PC-3 (cell line): ENCODE data around the gene ZBTB46. TPM values are rescaled to one million over a fixed set of nuclear protein-coding genes. Genes with fewer than 3 reads are reported as not detected.

Source experiments
- ATAC-seq: fragments of 200-7000 bp; cut with Tn5 transposase; 2 replicates; pipeline ENCODE4 v1.9.1; 2020; ENCODE audit warnings: mild to moderate bottlenecking, moderate library complexity
- BruUV-seq: library from RNA; stranded (reverse); fragments of 400-500 nt; replicated peaks from 2 replicates; lab custom pipeline; 2021; lab: Mats Ljungman, UMichigan
- CTCF ChIA-PET: fragments of 300-600 bp; sonication (Branson Sonifier 250); formaldehyde crosslinking; loops from one replicate; lab custom pipeline; 2022; ENCODE audit warnings: antibody characterized with exemption; lab: Charles Lee
- POLR2A ChIA-PET: fragments of 300-600 bp; sonication (Branson Sonifier 250); formaldehyde crosslinking; loops from one replicate; lab custom pipeline; 2022; ENCODE audit warnings: antibody characterized with exemption; ENCODE audit not compliant: unreplicated experiment; lab: Charles Lee
- DNase-seq: peaks from one replicate; pipeline ENCODE4 v3.0.0-alpha.2; 2015
- H2AFZ ChIP-seq: fragments of 300-600 bp; sonication (generic); 2 replicates; pipeline ENCODE4 v1.6.0; 2016; ENCODE audit warnings: antibody characterized with exemption, low read length
- H3F3A ChIP-seq: fragments of 300-600 bp; sonication (generic); one replicate; pipeline ENCODE4 v1.6.0; 2017; ENCODE audit warnings: antibody characterized with exemption, low read length, control low read depth, mild to moderate bottlenecking; ENCODE audit not compliant: unreplicated experiment
- H3K27ac ChIP-seq: fragments of 300-600 bp; sonication (generic); 2 replicates; pipeline ENCODE4 v1.5.1; 2016; ENCODE audit warnings: mild to moderate bottlenecking, low read length
- H3K27me3 ChIP-seq: fragments of 300-600 bp; sonication (generic); 2 replicates; pipeline ENCODE4 v1.6.1; 2016; ENCODE audit warnings: low read length, mixed read lengths
- H3K36me3 ChIP-seq: fragments of 300-600 bp; sonication (generic); 2 replicates; pipeline ENCODE4 v1.6.1; 2016; ENCODE audit warnings: low read depth, mixed run types, low read length, mixed read lengths
- H3K4me1 ChIP-seq: fragments of 300-600 bp; sonication (generic); 2 replicates; pipeline ENCODE4 v1.5.1; 2016; ENCODE audit warnings: low read length; ENCODE audit not compliant: insufficient read depth
- H3K4me2 ChIP-seq: fragments of 300-600 bp; sonication (generic); 2 replicates; pipeline ENCODE4 v1.6.0; 2016; ENCODE audit warnings: low read length
- H3K4me3 ChIP-seq: fragments of 300-600 bp; sonication (generic); 2 replicates; pipeline ENCODE4 v1.5.1; 2016; ENCODE audit warnings: mild to moderate bottlenecking, low read length, mixed read lengths
- H3K79me2 ChIP-seq: fragments of 300-600 bp; sonication (generic); 2 replicates; pipeline ENCODE4 v1.6.1; 2017; ENCODE audit warnings: low read length, mixed read lengths
- H3K9ac ChIP-seq: fragments of 300-600 bp; sonication (generic); 2 replicates; pipeline ENCODE4 v1.6.0; 2016; ENCODE audit warnings: mild to moderate bottlenecking, low read length
- H3K9me2 ChIP-seq: fragments of 300-600 bp; sonication (generic); replicated peaks from 2 replicates; pipeline ENCODE4 v1.6.1; 2016; ENCODE audit warnings: mixed run types, low read length, mixed read lengths
- H3K9me3 ChIP-seq: fragments of 300-600 bp; sonication (generic); 2 replicates; pipeline ENCODE4 v1.6.1; 2016; ENCODE audit warnings: low read length, mixed read lengths
- H4K20me1 ChIP-seq: fragments of 300-600 bp; sonication (generic); 2 replicates; pipeline ENCODE4 v1.6.1; 2016; ENCODE audit warnings: low read length, mixed read lengths
- CTCF ChIP-seq: fragments of 300-600 bp; sonication (generic); conservative IDR thresholded peaks from 2 replicates; pipeline ENCODE4 v1.5.1; 2017; ENCODE audit warnings: antibody characterized with exemption, low read depth, mild to moderate bottlenecking, low read length
- EZH2 ChIP-seq: fragments of 300-600 bp; sonication (generic); IDR thresholded peaks from one replicate; pipeline ENCODE4 v1.6.1; 2017; ENCODE audit warnings: antibody characterized with exemption, mild to moderate bottlenecking, low read length; ENCODE audit not compliant: unreplicated experiment
- EZH2phosphoT487 ChIP-seq: fragments of 300-600 bp; sonication (generic); IDR thresholded peaks from 2 replicates; pipeline ENCODE4 v1.6.1; 2018; ENCODE audit warnings: mild to moderate bottlenecking, antibody characterized with exemption, low read length, borderline replicate concordance
- intact Hi-C: fragments of 100-400 bp; cut with micrococcal nuclease; formaldehyde crosslinking; loops from 2 replicates; pipeline ENCODE4 v1.9.0; 2023
- total RNA-seq: library from RNA; depleted of rRNA; stranded (reverse); fragments of >200 nt; gene quantifications from 2 replicates; pipeline ENCODE4 v1.2.3, GENCODE V29; 2014

The ZBTB46 gene
- total RNA-seq, 1 experiment from 2014 or later = 7.3 TPM

GRCh38 chr20:63733579-63734081 is 97.4 kb downstream of the ZBTB46 start:
- no peaks in the 10 kb centered on the region; the same call in 1 of the 2 replicates for H3K36me3 ChIP-seq
- H3K79me2 ChIP-seq = peaks cover 17% of the 10 kb centered on the region
- POLR2A ChIA-PET = no interaction called here
- H4K20me1 ChIP-seq = no peaks in the 10 kb centered on the region
- no peaks in the 10 kb centered on the region for H3K9me2 ChIP-seq
- no peaks in the 10 kb centered on the region for H3K4me1 ChIP-seq
- H3K9me3 ChIP-seq = no peaks in the 10 kb centered on the region
- intact Hi-C loops = no loop called here
- ATAC-seq (no peak), DNase-seq (no peak)
- H3K27me3 ChIP-seq = no peaks in the 10 kb centered on the region
- CTCF ChIA-PET = no interaction called here
- H3K27ac ChIP-seq = no peak overlapping the region
- no peaks in the 10 kb centered on the region for H3F3A ChIP-seq
- no peak for TF ChIP-seq EZH2
- TF ChIP-seq CTCF = no peak
- no peak for TF ChIP-seq EZH2phosphoT487
- no peak overlapping the region for H3K4me2 ChIP-seq
- no peak overlapping the region for H2AFZ ChIP-seq
- no peak overlapping the region for H3K4me3 ChIP-seq
- no peak overlapping the region for H3K9ac ChIP-seq
- BruUV-seq = no TSS peak

GRCh38 chr20:63733117-63733516 is 97.9 kb downstream of the ZBTB46 start:
- no peaks in the 10 kb centered on the region for H4K20me1 ChIP-seq
- H3K36me3 ChIP-seq = no peaks in the 10 kb centered on the region; the same call in 1 of the 2 replicates
- ATAC-seq = no peak
- peaks cover 22% of the 10 kb centered on the region for H3K79me2 ChIP-seq
- H3K4me2 ChIP-seq = no peak overlapping the region
- no peaks in the 10 kb centered on the region for H3K4me1 ChIP-seq
- intact Hi-C loops = no loop called here
- H2AFZ ChIP-seq = no peak overlapping the region
- TF ChIP-seq EZH2 = no peak
- no peak for TF ChIP-seq EZH2phosphoT487
- no peak for TF ChIP-seq CTCF
- no peaks in the 10 kb centered on the region for H3K9me2 ChIP-seq
- H3F3A ChIP-seq = no peaks in the 10 kb centered on the region
- H3K9ac ChIP-seq = no peak overlapping the region
- H3K4me3 ChIP-seq = no peak overlapping the region
- BruUV-seq = no TSS peak
- H3K9me3 ChIP-seq = no peaks in the 10 kb centered on the region
- POLR2A ChIA-PET = no interaction called here
- no peak for DNase-seq
- no peaks in the 10 kb centered on the region for H3K27me3 ChIP-seq
- CTCF ChIA-PET = no interaction called here
- no peak overlapping the region for H3K27ac ChIP-seq
